ENCODE data around the gene TDRD12.

The TDRD12 gene

GRCh38 chr19:32674931-32675719 is 44.4 kb upstream of the TDRD12 start, which contains the start of gene ANKRD27:
ANKRD27 (minus strand) TSS chr19:32675180; CDS start chr19:32659015, 16,165 bp downstream.
- Mint-ChIP-seq H3K27me3 (ENCODE audit: low read depth) (peaks cover 37% of the 10 kb centered on the region), H3K27ac (peak within 1 kb of the TSS; percentile 10 to 72 (median 56)), H3K4me1 (peaks cover 29% of the 10 kb centered on the region), H3K9me3 (no peaks in the 10 kb centered on the region), H3K36me3 (ENCODE audit: low read depth) (no peaks in the 10 kb centered on the region), H3K4me3 (peak within 1 kb of the TSS; percentile 96 to 97 (median 97))
- no peak for TF ChIP-seq CTCF (IDR thresholded peaks at IDR 0.05; ENCODE audit: unreplicated experiment in 3 of 3)

GRCh38 chr19:32675720-32676185 is 43.8 kb upstream of the TDRD12 start, which contains the start of gene RGS9BP:
RGS9BP (plus strand) TSS chr19:32675848; CDS start chr19:32676264, 416 bp downstream.
- Mint-ChIP-seq H3K27me3 (ENCODE audit: low read depth) (peaks cover 37% of the 10 kb centered on the region), H3K4me1 (peaks cover 29% of the 10 kb centered on the region), H3K36me3 (ENCODE audit: low read depth) (no peaks in the 10 kb centered on the region), H3K4me3 (peak within 1 kb of the TSS; percentile 92 to 97 (median 93)), H3K27ac (peak within 1 kb of the TSS in 1 of 3 experiments; percentile 72), H3K9me3 (no peaks in the 10 kb centered on the region)
- TF ChIP-seq CTCF (IDR thresholded peaks at IDR 0.05; ENCODE audit: unreplicated experiment in 3 of 3), result no peak

GRCh38 chr19:32676186-32676894 is 43.2 kb upstream of the TDRD12 start:
- no peaks in the 10 kb centered on the region for H3K9me3 Mint-ChIP-seq
- H3K27me3 Mint-ChIP-seq (ENCODE audit: low read depth), result peaks cover 37% of the 10 kb centered on the region
- no peak for TF ChIP-seq CTCF (IDR thresholded peaks at IDR 0.05; ENCODE audit: unreplicated experiment in 3 of 3)
- peaks cover 29% of the 10 kb centered on the region for H3K4me1 Mint-ChIP-seq
- H3K36me3 Mint-ChIP-seq (ENCODE audit: low read depth), result no peaks in the 10 kb centered on the region
- H3K27ac Mint-ChIP-seq, result no peak overlapping the region
- H3K4me3 Mint-ChIP-seq, result peak overlapping the region in 1 of 3 experiments; percentile 23

- H3K9me3 Mint-ChIP-seq, result no peaks in the 10 kb centered on the region
- peaks cover 29% of the 10 kb centered on the region for H3K4me1 Mint-ChIP-seq
- no peak for TF ChIP-seq CTCF (IDR thresholded peaks at IDR 0.05; ENCODE audit: unreplicated experiment in 3 of 3)
- peak overlapping the region; percentile 69 to 78 (median 76) for H3K4me3 Mint-ChIP-seq
- peak overlapping the region; percentile 7 to 89 (median 54) for H3K27ac Mint-ChIP-seq
- no peaks in the 10 kb centered on the region for H3K36me3 Mint-ChIP-seq (ENCODE audit: low read depth)
- peaks cover 37% of the 10 kb centered on the region for H3K27me3 Mint-ChIP-seq (ENCODE audit: low read depth)
Observed at GRCh38 chr19:32676895-32677359, 42.6 kb upstream of the TDRD12 start.

- H3K27ac Mint-ChIP-seq, result peak overlapping the region; percentile 7 to 89 (median 54)
Observed at GRCh38 chr19:32677657-32678056, 41.9 kb upstream of the TDRD12 start.

More at GRCh38 chr19:32677657-32678056, 41.9 kb upstream of the TDRD12 start:
- no peak for TF ChIP-seq CTCF (IDR thresholded peaks at IDR 0.05; ENCODE audit: unreplicated experiment in 3 of 3)
- H3K27me3 Mint-ChIP-seq (ENCODE audit: low read depth), result peaks cover 37% of the 10 kb centered on the region
- H3K4me1 Mint-ChIP-seq, result peaks cover 27% of the 10 kb centered on the region
- peak overlapping the region; percentile 69 to 78 (median 76) for H3K4me3 Mint-ChIP-seq
- H3K36me3 Mint-ChIP-seq (ENCODE audit: low read depth), result no peaks in the 10 kb centered on the region
- no peaks in the 10 kb centered on the region for H3K9me3 Mint-ChIP-seq

Data from nephron (organoid).